CD8-positive, alpha-beta memory T cell (primary cell): ENCODE measurements around the gene PTGER1. TPM values are rescaled to one million over a fixed set of nuclear protein-coding genes. Genes with fewer than 3 reads are reported as not detected.
"Not testable (repeated sequence)": the region's sequence is repeated elsewhere in the genome, so short reads cannot be mapped to it uniquely, and the experiment has no call there.

Experiments
- CTCF ChIA-PET: fragments of 350-600 bp; sonication (Branson Sonifier 250); formaldehyde crosslinking; loops from one replicate; lab custom pipeline; 2021; ENCODE audit warnings: antibody characterized with exemption; lab: Charles Lee
- POLR2A ChIA-PET: fragments of 350-600 bp; sonication (Branson Sonifier 250); formaldehyde crosslinking; loops from one replicate; lab custom pipeline; 2021; ENCODE audit warnings: antibody characterized with exemption; lab: Charles Lee
- DNase-seq, 5 donors: peaks; one replicate each; pipeline versions ENCODE4 v3.0.0 to v3.0.0-alpha.2; 2020 to 2022; ENCODE audit warnings: mixed read lengths in 1 of 5
- H3K27ac ChIP-seq: one replicate; pipeline ENCODE4 v1.7.0; 2013; ENCODE audit warnings: low read depth, mild to moderate bottlenecking, low read length, moderate library complexity
- H3K27me3 ChIP-seq: 2 replicates; pipeline ENCODE4 v1.7.0; 2013; ENCODE audit warnings: low read length, mild to moderate bottlenecking; ENCODE audit not compliant: insufficient read depth, poor library complexity, severe bottlenecking
- H3K36me3 ChIP-seq: 2 replicates; pipeline ENCODE4 v1.7.0; 2013; ENCODE audit warnings: mild to moderate bottlenecking, low read length, moderate library complexity; ENCODE audit not compliant: insufficient read depth
- H3K4me1 ChIP-seq: 2 replicates; pipeline ENCODE4 v1.7.0; 2013; ENCODE audit warnings: mild to moderate bottlenecking, low read length, moderate library complexity; ENCODE audit not compliant: insufficient read depth
- H3K4me3 ChIP-seq: 2 replicates; pipeline ENCODE4 v1.7.0; 2013; ENCODE audit warnings: mild to moderate bottlenecking, low read length
- H3K9me3 ChIP-seq: 2 replicates; pipeline ENCODE4 v1.7.0; 2013; ENCODE audit warnings: mild to moderate bottlenecking, low read length
- H3K27ac Mint-ChIP-seq, 8 donors: one replicate each; pipeline ENCODE4 v1.8.0; 2020 to 2021; ENCODE audit warnings: mixed read lengths in 8 of 8, mild to moderate bottlenecking in 6 of 8, inconsistent platforms in 3 of 8, moderate library complexity in 3 of 8
- H3K27me3 Mint-ChIP-seq, 2 donors: one replicate each; pipeline ENCODE4 v1.8.0; 2020 to 2021; ENCODE audit warnings: mixed read lengths in 2 of 2, mild to moderate bottlenecking in 1 of 2, moderate library complexity in 1 of 2
- H3K36me3 Mint-ChIP-seq, 3 donors: one replicate each; pipeline ENCODE4 v1.8.0; 2020 to 2021; ENCODE audit warnings: mixed read lengths in 3 of 3, inconsistent platforms in 1 of 3, mild to moderate bottlenecking in 1 of 3
- H3K4me1 Mint-ChIP-seq, 3 donors: one replicate each; pipeline ENCODE4 v1.8.0; 2020 to 2021; ENCODE audit warnings: mixed read lengths in 3 of 3, inconsistent platforms in 1 of 3, mild to moderate bottlenecking in 1 of 3
- H3K4me3 Mint-ChIP-seq, 7 donors: one replicate each; pipeline ENCODE4 v1.8.0; 2020 to 2021; ENCODE audit warnings: mixed read lengths in 7 of 7, mild to moderate bottlenecking in 6 of 7, moderate library complexity in 4 of 7, inconsistent platforms in 2 of 7
- H3K9me3 Mint-ChIP-seq, 5 donors: one replicate each; pipeline ENCODE4 v1.8.0; 2020 to 2022; ENCODE audit warnings: mixed read lengths in 5 of 5, mild to moderate bottlenecking in 3 of 5, moderate library complexity in 2 of 5, inconsistent platforms in 1 of 5
- polyA plus RNA-seq: library from polyadenylated mRNA; unstranded; fragments of 300-500 nt; fragmentation: Illumina TruSeq; gene quantifications from one replicate; pipeline ENCODE4 v1.2.3, GENCODE V29; 2021
- total RNA-seq, 2 experiments: library from RNA; stranded (reverse); gene quantifications; one replicate each; pipeline ENCODE4 v1.2.3, GENCODE V29; 2021

PTGER1 gene
- total and polyA plus RNA-seq, 3 experiments from 2014 or later = not detected

DNA sequence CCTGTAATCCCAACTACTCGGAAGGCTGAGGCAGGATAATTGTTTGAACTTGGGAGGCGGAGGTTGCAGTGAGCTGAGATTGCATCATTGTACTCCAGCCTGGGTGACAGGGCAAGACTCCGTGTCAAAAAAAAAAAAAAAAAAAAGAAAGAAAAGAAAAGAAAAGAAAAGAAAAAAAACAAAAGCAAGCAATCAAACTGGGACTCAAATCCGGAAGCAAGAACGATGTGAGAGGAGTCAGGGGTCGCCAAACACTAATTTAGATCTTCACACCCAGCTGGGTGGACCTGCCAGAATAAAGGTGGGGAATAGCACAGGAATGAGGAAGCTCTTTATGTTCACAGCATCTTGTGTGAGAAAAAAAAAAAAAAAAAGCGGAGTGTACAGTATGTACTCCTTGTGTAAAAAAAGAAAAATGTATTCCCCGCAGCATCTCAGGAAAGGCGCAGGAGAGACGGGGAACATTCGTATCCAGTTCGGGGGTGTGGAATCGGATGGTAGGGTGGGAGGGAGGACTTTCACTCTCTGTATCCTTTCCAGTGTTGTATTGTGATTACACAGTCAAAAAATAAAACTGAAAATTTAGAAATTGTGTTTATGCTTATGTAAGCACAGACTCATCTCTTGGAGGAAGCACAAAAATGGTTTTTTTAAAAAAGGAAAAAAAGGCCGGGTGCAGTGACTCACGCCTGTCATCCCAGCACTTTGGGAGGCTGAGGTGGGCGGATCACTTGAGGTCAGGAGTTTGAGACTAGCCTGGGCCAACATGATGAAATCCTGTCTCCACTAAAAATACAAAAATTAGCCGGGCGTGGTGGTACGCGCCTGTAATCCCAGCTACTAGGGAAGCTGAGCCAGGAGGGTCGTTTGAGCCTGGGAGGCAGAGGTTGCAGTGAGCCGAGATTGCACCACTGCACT, 35.4 kb upstream of the PTGER1 start:
- no peaks in the 10 kb centered on the region for H3K9me3 ChIP-seq
- Mint-ChIP-seq H3K4me3 (peak overlapping the region in 2 of 7 donors; percentile 19 to 68), H3K4me1 (peaks cover 43 to 61% (median 49%) of the 10 kb centered on the region in 3 donors), H3K27ac (peak overlapping the region in 2 of 8 donors; percentile 61 to 92), H3K27me3 (peaks cover 0 to 2% of the 10 kb centered on the region in 2 donors), H3K36me3 (peaks cover 8 to 27% (median 10%) of the 10 kb centered on the region in 3 donors), H3K9me3 (no peaks in the 10 kb centered on the region)
- POLR2A ChIA-PET = interaction anchor here (0.6 to 1.8 kb wide), 6 partner anchors 8 to 1566 kb away, joined by 3 to 15 read pairs (median 6); partner anchors contain the start of gene DNAJB1
- no peak overlapping the region for H3K4me3 ChIP-seq
- no peaks in the 10 kb centered on the region for H3K27me3 ChIP-seq
- DNase-seq = no peak
- peaks cover 61% of the 10 kb centered on the region for H3K4me1 ChIP-seq
- H3K36me3 ChIP-seq = peaks cover 18% of the 10 kb centered on the region
- no peak overlapping the region for H3K27ac ChIP-seq
- CTCF ChIA-PET = interaction anchor here (0.7 to 1.9 kb wide), 4 partner anchors 9 to 173 kb away, joined by 3 to 5 read pairs (median 4); no protein-coding TSS in a partner anchor

DNA sequence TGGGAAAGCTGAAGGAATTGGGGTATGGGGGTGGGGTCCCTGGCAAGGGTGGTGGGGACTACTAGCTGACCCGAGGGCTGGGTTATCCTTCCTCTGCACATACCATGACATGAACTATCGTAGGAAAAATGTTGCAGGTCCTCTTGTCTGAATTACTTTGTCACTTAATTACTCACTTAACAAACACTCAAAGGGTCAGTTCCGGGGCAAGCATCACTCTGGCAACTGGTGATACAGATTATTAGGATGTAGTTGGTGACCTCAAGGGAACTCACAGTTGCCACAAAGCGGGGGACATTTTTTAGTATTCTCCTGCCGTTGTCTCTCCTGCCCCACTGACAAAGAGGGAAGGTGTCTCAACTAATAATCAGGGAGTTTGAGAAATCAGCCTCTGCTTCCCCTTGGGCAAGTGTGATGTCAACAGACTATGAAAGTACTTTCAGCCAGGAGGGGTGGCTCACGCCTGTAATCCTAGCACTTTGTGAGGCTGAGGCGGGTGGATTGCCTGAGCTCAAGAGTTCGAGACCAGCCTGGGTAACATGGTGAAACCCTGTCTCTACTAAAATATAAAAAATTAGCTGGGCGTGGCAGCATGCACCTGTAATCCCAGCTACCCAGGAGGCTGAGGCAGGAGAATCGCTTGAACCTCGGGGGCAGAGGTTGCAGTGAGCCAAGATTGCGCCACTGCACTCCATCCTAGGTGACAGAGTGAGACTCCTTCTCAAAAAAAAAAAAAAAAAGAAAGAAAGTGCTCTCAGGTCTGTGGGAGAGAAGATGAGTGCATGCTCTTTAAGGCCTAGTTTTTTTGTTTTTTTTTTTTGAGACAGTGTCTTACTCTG, 32.8 kb upstream of the PTGER1 start:
- Histone ChIP-seq H3K27me3 (no peaks in the 10 kb centered on the region), H3K4me3 (no peak overlapping the region), H3K27ac (peak overlapping the region; percentile 25), H3K9me3 (no peaks in the 10 kb centered on the region), H3K4me1 (peaks cover 56% of the 10 kb centered on the region), H3K36me3 (no peaks in the 10 kb centered on the region)
- peak overlapping the region in 6 of 7 donors; percentile 61 to 85 (median 71) for H3K4me3 Mint-ChIP-seq
- DNase-seq = peak in 1 of 5 donors; percentile 22
- H3K36me3 Mint-ChIP-seq = peaks cover 0 to 2% (median 0%) of the 10 kb centered on the region in 3 donors
- POLR2A ChIA-PET = interaction anchor here (1.1 to 5.2 kb wide), 5 partner anchors 10 to 64 kb away, joined by 3 to 175 read pairs (median 8); partner anchors contain the start of genes DNAJB1, NDUFB7 and TECR
- peaks cover 0 to 2% of the 10 kb centered on the region in 2 donors for H3K27me3 Mint-ChIP-seq
- H3K4me1 Mint-ChIP-seq = peaks cover 32 to 59% (median 51%) of the 10 kb centered on the region in 3 donors
- CTCF ChIA-PET = interaction anchor here (1.1 to 5.3 kb wide), 11 partner anchors 10 to 76 kb away, joined by 3 to 65 read pairs (median 5); partner anchors contain the start of gene DNAJB1
- no peaks in the 10 kb centered on the region for H3K9me3 Mint-ChIP-seq
- H3K27ac Mint-ChIP-seq = peak overlapping the region; percentile 87 to 98 (median 93)

DNA sequence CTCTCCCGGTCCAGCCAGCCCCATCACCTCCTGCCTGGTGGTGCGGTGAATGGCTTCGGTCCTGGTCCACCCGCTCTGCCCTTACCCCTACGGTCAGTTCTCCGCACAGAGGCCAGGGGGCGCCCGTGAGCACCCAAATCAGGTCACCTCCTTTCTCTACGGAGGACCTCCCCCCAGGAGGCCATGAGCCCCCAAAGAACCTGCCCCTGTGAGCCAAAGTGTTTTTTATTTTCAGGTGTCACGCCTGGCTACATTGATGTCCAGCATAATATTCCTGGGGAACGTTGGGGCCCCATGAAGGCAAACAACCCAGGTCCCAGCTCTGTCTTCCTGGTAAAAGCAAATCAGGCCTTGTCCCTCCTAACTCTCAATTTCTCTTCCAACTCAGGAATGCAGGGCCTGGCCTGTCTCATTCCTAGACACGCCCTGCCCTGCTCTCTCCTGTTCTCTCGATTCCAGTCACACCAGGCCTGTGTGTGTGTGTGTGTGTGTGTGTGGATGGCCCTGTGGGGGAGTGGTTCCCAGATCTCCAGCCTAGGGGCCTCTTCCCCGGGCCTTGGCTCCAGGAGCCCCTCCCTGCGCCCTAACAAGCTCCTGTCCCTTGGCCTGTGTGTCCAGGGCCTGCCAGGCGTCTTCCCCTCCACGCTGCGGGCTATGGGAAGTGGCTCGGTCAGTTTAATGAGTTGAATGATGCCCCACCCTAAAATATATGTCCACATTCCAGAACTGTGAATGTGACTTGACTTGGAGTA, 30.5 kb upstream of the PTGER1 start:
- peak; percentile 63 to 84 (median 66) for DNase-seq
- no peaks in the 10 kb centered on the region for H3K9me3 ChIP-seq
- H3K27me3 ChIP-seq = no peaks in the 10 kb centered on the region
- no peaks in the 10 kb centered on the region for H3K9me3 Mint-ChIP-seq
- peaks cover 32 to 55% (median 48%) of the 10 kb centered on the region in 3 donors for H3K4me1 Mint-ChIP-seq
- peak overlapping the region; percentile 25 for H3K27ac ChIP-seq
- H3K36me3 Mint-ChIP-seq = no peaks in the 10 kb centered on the region
- CTCF ChIA-PET = interaction anchor here (0.7 to 5.3 kb wide), 26 partner anchors 9 to 369 kb away, joined by 3 to 65 read pairs (median 7); partner anchors contain the start of genes ASF1B, DNAJB1, GIPC1 and NDUFB7
- no peaks in the 10 kb centered on the region for H3K36me3 ChIP-seq
- H3K27ac Mint-ChIP-seq = peak overlapping the region; percentile 88 to 98 (median 93)
- H3K4me1 ChIP-seq = peaks cover 55% of the 10 kb centered on the region
- peak overlapping the region; percentile 37 for H3K4me3 ChIP-seq
- no peaks in the 10 kb centered on the region for H3K27me3 Mint-ChIP-seq
- POLR2A ChIA-PET = interaction anchor here (1.1 to 5.2 kb wide), 4 partner anchors 10 to 45 kb away, joined by 3 to 175 read pairs (median 6); partner anchors contain the start of gene DNAJB1
- peak overlapping the region; percentile 29 to 75 (median 37) for H3K4me3 Mint-ChIP-seq

DNA sequence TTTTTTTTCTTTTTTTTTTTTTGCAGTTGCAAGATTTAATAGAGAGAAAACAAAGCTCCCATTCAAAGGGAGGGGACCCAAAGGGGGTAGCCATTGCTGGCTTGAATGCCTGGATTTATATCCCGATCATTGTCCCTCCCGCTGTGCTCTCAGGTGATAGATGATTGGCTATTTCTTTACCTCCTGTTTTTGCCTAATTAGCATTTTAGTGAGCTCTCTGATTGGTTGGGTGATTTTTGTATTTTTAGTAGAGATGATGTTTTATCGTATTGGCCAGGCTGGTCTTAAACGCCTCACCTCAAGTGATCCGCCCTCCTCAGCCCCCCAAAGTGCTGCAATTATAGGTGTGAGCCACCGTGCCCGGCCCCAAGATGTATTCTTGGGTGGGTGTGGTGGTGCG, 29.4 kb upstream of the PTGER1 start:
- H3K27ac ChIP-seq, H3K9me3 Mint-ChIP-seq, H3K4me3 Mint-ChIP-seq, H3K36me3 ChIP-seq, H3K4me3 ChIP-seq, H3K27me3 ChIP-seq, DNase-seq, H3K9me3 ChIP-seq, H3K36me3 Mint-ChIP-seq, H3K27me3 Mint-ChIP-seq: not testable (repeated sequence)
- Mint-ChIP-seq H3K4me1 (peaks cover 32 to 50% (median 48%) of the 10 kb centered on the region in 3 donors), H3K27ac (peak overlapping the region in 1 of 8 donors; percentile 68)
- H3K4me1 ChIP-seq = peaks cover 54% of the 10 kb centered on the region
- ChIA-PET POLR2A (interaction anchor here (1.1 to 5.2 kb wide), 3 partner anchors 14 to 28 kb away, joined by 3 to 175 read pairs (median 3); partner anchors contain the start of gene DNAJB1), CTCF (interaction anchor here (0.7 to 5.3 kb wide), 24 partner anchors 9 to 368 kb away, joined by 3 to 65 read pairs (median 6); partner anchors contain the start of genes ASF1B, DNAJB1, GIPC1 and NDUFB7)

DNA sequence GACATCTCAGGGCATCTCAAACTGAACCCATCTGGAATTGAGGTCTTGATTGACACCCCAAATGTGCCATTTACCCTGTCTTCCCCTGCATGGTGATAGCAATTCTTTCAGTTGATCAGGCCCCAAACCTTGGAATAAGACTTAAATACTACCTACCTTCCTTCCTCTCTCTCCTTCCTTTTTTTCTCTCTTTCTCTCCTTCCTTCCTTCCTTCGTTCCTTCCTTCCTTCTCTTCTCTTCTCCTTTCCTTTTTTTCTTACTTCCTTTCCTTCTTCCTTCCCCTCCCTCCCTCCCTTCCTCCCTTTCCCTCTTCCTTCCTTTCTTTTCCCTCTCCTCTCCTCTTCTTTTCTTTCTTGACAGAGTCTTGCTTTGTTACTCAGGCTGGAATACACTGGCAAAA, 28.1 kb upstream of the PTGER1 start:
- CTCF ChIA-PET = interaction anchor here (1.2 to 5.3 kb wide), 12 partner anchors 8 to 367 kb away, joined by 3 to 42 read pairs (median 8); partner anchors contain the start of genes ASF1B, DNAJB1, GIPC1 and NDUFB7
- no peaks in the 10 kb centered on the region for H3K27me3 Mint-ChIP-seq
- no peaks in the 10 kb centered on the region for H3K36me3 Mint-ChIP-seq
- no peaks in the 10 kb centered on the region for H3K27me3 ChIP-seq
- H3K9me3 Mint-ChIP-seq = no peaks in the 10 kb centered on the region
- H3K4me3 ChIP-seq = no peak overlapping the region
- no peak for DNase-seq
- H3K36me3 ChIP-seq = no peaks in the 10 kb centered on the region
- no peak overlapping the region for H3K27ac ChIP-seq
- H3K4me1 Mint-ChIP-seq = peaks cover 28 to 44% (median 44%) of the 10 kb centered on the region in 3 donors
- H3K4me3 Mint-ChIP-seq = no peak overlapping the region
- H3K27ac Mint-ChIP-seq = peak overlapping the region in 3 of 8 donors; percentile 35 to 70 (median 52)
- POLR2A ChIA-PET = interaction anchor here (0.8 to 5.2 kb wide), 2 partner anchors 8 to 16 kb away, joined by 3 to 175 read pairs; partner anchors contain the start of genes DNAJB1 and GIPC1
- peaks cover 45% of the 10 kb centered on the region for H3K4me1 ChIP-seq
- H3K9me3 ChIP-seq = no peaks in the 10 kb centered on the region

DNA sequence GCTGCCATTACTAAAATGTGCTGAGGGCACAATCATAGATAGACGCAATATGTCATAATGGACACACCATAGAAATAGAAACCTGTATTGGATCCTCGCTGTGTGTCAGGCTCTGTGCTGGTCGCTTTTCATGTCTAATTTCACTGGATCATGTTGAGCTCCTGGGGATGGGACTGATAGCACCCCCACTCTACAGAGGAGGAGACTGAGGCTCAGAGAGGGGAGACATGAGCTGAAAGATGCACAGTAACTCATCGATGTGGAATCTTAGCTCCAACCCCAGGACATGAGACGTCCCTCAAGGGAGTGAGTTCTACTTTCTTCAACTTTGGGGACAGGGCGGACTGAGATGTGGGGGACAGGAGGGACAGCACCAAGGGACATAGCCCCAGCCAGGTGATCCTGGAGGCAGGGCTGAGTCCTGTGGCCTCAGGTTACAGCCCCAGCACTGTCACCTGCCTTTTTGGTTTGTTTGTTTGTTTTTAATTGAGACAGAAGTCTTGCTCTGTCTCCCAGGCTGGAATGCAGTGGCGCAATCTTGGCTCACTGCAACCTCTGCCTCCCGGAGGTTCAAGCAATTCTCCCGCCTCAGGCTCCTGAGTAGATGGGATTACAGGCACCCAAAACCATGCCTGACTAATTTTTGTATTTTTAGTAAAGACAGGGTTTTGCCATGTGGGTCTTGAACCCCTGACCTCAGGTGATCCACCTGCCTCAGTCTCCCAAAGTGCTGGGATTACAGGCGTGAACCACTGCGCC, 27.4 kb upstream of the PTGER1 start:
- Mint-ChIP-seq H3K9me3 (no peaks in the 10 kb centered on the region), H3K27ac (peak overlapping the region in 1 of 8 donors; percentile 27), H3K4me1 (peaks cover 22 to 38% (median 37%) of the 10 kb centered on the region in 3 donors), H3K4me3 (no peak overlapping the region), H3K36me3 (no peaks in the 10 kb centered on the region), H3K27me3 (no peaks in the 10 kb centered on the region)
- Histone ChIP-seq H3K27me3 (no peaks in the 10 kb centered on the region), H3K27ac (no peak overlapping the region), H3K9me3 (no peaks in the 10 kb centered on the region), H3K4me1 (peaks cover 37% of the 10 kb centered on the region), H3K4me3 (no peak overlapping the region), H3K36me3 (no peaks in the 10 kb centered on the region)
- ChIA-PET POLR2A (interaction anchor here (0.6 to 1.3 kb wide), 2 partner anchors 16 to 160 kb away, joined by 3 read pairs; partner anchors contain the start of gene DNAJB1), CTCF (interaction anchor here (1.2 to 3.9 kb wide), 3 partner anchors 16 to 49 kb away, joined by 3 to 29 read pairs (median 7); partner anchors contain the start of gene DNAJB1)
- no peak for DNase-seq
